Spinal cord (tissue), 10 donors: ENCODE measurements around the gene KRTAP6-3. TPM values are rescaled to one million over a fixed set of nuclear protein-coding genes. Genes with fewer than 3 reads are reported as not detected.

Source experiments
- DNase-seq, 6 donors: peaks; one replicate each; pipeline versions ENCODE4 v3.0.0 to v3.0.0-alpha.2; 2013 to 2015; ENCODE audit warnings: low spot score in 6 of 6, low read depth in 4 of 6
- H3K27ac ChIP-seq: one replicate; pipeline ENCODE4 v1.5.1; 2013; ENCODE audit warnings: low read depth, low read length, control low read depth
- H3K27me3 ChIP-seq: one replicate; pipeline ENCODE4 v1.6.1; 2013; ENCODE audit warnings: low read length; ENCODE audit not compliant: control insufficient read depth, insufficient read depth
- H3K36me3 ChIP-seq: one replicate; pipeline ENCODE4 v1.6.1; 2013; ENCODE audit warnings: low read length; ENCODE audit not compliant: control insufficient read depth, insufficient read depth
- H3K4me1 ChIP-seq: one replicate; pipeline ENCODE4 v1.6.1; 2013; ENCODE audit warnings: low read length; ENCODE audit not compliant: control insufficient read depth, insufficient read depth
- H3K4me3 ChIP-seq: one replicate; pipeline ENCODE4 v1.5.1; 2013; ENCODE audit warnings: low read depth, low read length, control low read depth
- H3K9me3 ChIP-seq: one replicate; pipeline ENCODE4 v1.6.1; 2013; ENCODE audit warnings: low read length; ENCODE audit not compliant: control insufficient read depth, insufficient read depth
- WGBS: methylation state at CpG from one replicate; pipeline ENCODE4 v1.1.5; 2013; ENCODE audit warnings: missing lambda C conversion rate; ENCODE audit not compliant: insufficient coverage; 5-methylcytosine and 5-hydroxymethylcytosine counted together
- polyA plus RNA-seq, 2 donors: library from polyadenylated mRNA; unstranded; fragments of 120-200 nt; gene quantifications; one replicate each; pipeline ENCODE4 v1.2.1, GENCODE V29; 2013; ENCODE audit not compliant: insufficient read length in 2 of 2
- total RNA-seq, 2 donors: library from RNA; depleted of rRNA in 1 of 2; stranded (reverse); fragments of 120-200 nt in 1 of 2; fragments of >200 nt in 1 of 2; gene quantifications; one replicate each; pipeline versions ENCODE4 v1.2.3 to v1.2.4, GENCODE V29; 2013 to 2014
- donor health status: healthy.

The KRTAP6-3 gene
- total and polyA plus RNA-seq, 4 donors, result not detected

DNA sequence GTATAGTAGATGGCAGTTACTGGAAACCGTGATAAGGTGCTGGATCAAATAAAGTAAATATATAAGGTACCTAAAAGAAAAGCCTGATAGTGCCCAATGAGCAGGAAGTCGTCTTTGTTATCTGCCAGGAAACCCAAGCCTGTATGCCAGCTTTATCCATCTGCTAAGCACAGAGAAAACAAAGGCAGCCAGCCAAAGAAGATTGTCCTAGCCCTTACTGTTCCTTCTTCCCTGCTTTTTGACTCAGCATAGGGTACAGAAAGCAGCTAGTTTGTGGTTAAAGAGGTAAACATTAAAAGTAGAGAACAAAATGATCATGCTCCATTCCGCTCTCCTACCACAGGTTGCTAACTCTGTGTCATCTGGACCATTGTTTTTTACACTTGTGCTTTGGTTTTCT lies 12.1 kb upstream of the KRTAP6-3 start:
- no peak overlapping the region for H3K4me3 ChIP-seq
- no peaks in the 10 kb centered on the region for H3K27me3 ChIP-seq
- peak in 1 of 6 donors; percentile 73 for DNase-seq
- H3K4me1 ChIP-seq, result no peaks in the 10 kb centered on the region
- no peaks in the 10 kb centered on the region for H3K9me3 ChIP-seq
- H3K36me3 ChIP-seq, result no peaks in the 10 kb centered on the region
- 25% methylated on average over 1 of the region's 3 CpGs for WGBS
- no peak overlapping the region for H3K27ac ChIP-seq

DNA sequence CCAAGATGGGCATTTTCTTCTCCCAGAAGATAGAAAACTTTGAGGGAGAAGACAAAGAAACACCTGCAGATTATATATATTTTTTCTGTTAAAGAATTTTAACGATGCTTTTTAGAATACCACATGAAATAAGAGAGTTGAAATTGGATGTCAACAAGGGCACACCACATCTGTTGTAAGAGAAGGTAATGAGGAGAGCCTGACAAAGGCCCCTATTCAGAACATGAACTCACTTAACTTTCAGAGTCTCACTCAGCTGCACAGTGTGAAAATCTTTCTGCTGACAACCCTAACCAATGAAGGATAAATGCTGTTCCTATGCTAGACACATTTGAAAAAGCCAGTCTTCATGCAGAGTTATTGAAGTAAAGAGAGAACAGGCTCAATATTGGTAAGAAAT lies 9.4 kb upstream of the KRTAP6-3 start:
- WGBS, result no CpG with 5 or more reads among the region's 1 CpG
- Histone ChIP-seq H3K27me3 (no peaks in the 10 kb centered on the region), H3K36me3 (no peaks in the 10 kb centered on the region), H3K4me3 (no peak overlapping the region), H3K27ac (no peak overlapping the region), H3K9me3 (no peaks in the 10 kb centered on the region), H3K4me1 (no peaks in the 10 kb centered on the region)
- DNase-seq, result peak in 2 of 6 donors; percentile 23 to 27

DNA sequence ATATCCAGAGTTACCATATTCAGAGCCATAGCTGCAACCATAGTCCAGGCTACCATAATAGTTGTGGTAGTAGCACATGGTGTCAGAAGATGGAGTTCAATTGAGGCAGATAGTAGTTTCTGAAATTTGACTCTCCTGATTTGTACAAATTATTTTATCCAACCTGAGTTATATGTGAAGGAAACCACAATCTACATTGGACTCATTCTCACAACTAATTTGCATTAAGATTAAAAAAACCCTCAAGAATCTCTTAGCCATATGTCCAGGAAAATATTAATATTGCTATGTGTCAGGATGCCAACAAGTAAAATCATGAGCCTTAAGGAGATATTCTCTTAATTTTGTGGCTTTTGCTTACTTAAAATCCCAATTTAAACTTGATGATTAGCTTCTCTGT lies 1.9 kb upstream of the KRTAP6-3 start, which contains the start of gene KRTAP22-2:
Gene KRTAP22-2, minus strand, starts transcription at position 101 of the 400 bp plus-strand sequence.
- no peak within 1 kb of the TSS for H3K4me3 ChIP-seq
- H3K9me3 ChIP-seq, result no peaks in the 10 kb centered on the region
- H3K27ac ChIP-seq, result no peak within 1 kb of the TSS
- H3K4me1 ChIP-seq, result no peaks in the 10 kb centered on the region
- no peak for DNase-seq
- H3K27me3 ChIP-seq, result no peaks in the 10 kb centered on the region
- no peaks in the 10 kb centered on the region for H3K36me3 ChIP-seq

DNA sequence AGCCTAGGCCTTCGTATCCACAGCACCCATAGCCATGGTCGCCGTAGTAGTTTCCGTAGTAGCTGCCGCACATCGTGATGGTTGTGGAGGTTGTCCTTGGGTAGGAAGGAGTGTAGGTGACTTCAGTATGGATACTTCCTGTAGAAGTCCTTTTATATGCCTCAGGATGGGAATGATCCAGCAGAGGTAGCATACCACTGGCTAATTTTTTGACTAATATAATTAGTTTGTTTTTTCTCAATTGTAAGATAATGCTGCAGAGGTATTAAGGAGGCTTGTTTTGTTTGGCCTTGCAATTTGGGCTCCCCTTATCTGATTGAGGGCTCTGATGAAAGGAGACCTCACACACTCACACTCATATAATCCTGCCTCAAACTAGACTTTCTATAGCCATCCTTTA lies 6.6 kb downstream of the KRTAP6-3 start, which contains the start of gene KRTAP6-2:
Gene KRTAP6-2, minus strand, starts transcription at position 101 of the 400 bp plus-strand sequence. Its CDS starts 28 bp downstream, at position 73.
- Histone ChIP-seq H3K9me3 (no peaks in the 10 kb centered on the region), H3K4me3 (no peak within 1 kb of the TSS), H3K27ac (no peak within 1 kb of the TSS), H3K27me3 (no peaks in the 10 kb centered on the region), H3K4me1 (no peaks in the 10 kb centered on the region), H3K36me3 (no peaks in the 10 kb centered on the region)
- 100% methylated on average over 6 of the region's 6 CpGs for WGBS
- DNase-seq, result no peak

DNA sequence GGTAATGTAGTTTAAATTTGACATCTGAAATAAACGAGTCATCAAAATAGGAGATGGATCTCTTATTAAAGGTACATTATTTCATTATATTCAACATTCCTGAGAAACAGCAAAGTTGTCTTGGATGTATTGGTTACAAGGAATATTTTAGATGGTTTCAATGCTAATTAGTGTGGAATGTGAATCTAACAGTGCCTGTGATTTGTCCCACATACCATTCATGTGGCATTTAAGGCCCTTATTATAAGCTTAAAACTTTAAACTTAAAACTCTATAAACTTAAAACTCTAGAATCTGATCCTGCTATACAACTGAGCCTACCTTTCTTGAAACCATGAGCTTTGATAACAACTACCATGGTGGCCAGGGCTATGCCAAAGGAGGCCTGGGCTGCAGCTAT lies 8.5 kb downstream of the KRTAP6-3 start, which contains the start of gene KRTAP22-1:
Gene KRTAP22-1, plus strand, starts transcription at position 301 of the 400 bp plus-strand sequence.
- WGBS, result no CpG with 5 or more reads among the region's 1 CpG
- no peak for DNase-seq
- no peaks in the 10 kb centered on the region for H3K27me3 ChIP-seq

DNA sequence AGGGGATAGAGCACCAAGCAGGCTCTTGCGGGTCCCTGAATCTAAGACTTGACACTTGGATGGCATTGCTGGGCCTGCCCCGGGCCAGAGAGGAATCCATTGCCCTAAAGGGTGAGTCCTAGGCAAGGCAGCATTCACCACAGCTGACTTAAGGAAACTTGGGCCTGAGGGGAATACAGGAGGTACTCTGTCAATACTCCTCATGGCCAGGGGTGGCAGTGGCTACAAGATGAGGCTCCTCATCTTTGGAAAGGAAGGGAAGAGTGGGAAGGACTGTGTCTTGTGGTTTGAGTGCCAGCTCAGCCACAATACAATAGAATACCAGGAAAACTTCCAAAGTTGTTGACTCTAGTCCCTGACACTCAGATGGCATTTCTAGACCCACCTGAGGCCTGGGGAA lies 13.7 kb downstream of the KRTAP6-3 start:
- H3K9me3 ChIP-seq, result no peaks in the 10 kb centered on the region
- no peak for DNase-seq
- H3K4me1 ChIP-seq, result no peaks in the 10 kb centered on the region
- WGBS, result 100% methylated on average over 2 of the region's 2 CpGs
- H3K4me3 ChIP-seq, result no peak overlapping the region
- H3K27ac ChIP-seq, result no peak overlapping the region
- no peaks in the 10 kb centered on the region for H3K36me3 ChIP-seq
- no peaks in the 10 kb centered on the region for H3K27me3 ChIP-seq

More for the DNA sequence above, 8.5 kb downstream of the KRTAP6-3 start, which contains the start of gene KRTAP22-1:
- no peaks in the 10 kb centered on the region for H3K4me1 ChIP-seq
- no peak within 1 kb of the TSS for H3K4me3 ChIP-seq
- no peaks in the 10 kb centered on the region for H3K36me3 ChIP-seq
- no peak within 1 kb of the TSS for H3K27ac ChIP-seq
- H3K9me3 ChIP-seq, result no peaks in the 10 kb centered on the region

DNA sequence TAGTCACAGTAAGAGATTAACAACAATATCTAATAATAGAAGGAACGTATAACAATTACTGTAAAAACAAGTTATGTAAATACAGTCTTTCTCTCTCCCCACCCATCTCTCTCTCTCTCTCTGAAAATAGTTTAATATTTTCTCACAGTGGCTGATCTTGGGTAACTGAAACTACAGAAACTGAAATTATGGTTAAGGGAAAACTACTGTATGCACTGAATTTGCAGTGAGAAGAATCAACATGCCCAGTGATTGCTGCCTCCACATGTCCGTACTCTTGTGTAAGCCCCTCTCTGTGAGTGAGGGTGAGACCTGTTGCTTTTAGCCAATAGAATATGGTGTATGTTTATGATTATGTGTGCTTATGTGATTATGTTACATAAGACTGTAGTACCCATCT lies 19.9 kb downstream of the KRTAP6-3 start:
- no peaks in the 10 kb centered on the region for H3K36me3 ChIP-seq
- WGBS, result 71% methylated on average over 1 of the region's 2 CpGs
- H3K27ac ChIP-seq, result no peak overlapping the region
- no peaks in the 10 kb centered on the region for H3K27me3 ChIP-seq
- H3K4me3 ChIP-seq, result no peak overlapping the region
- DNase-seq, result no peak
- H3K9me3 ChIP-seq, result no peaks in the 10 kb centered on the region
- no peaks in the 10 kb centered on the region for H3K4me1 ChIP-seq

DNA sequence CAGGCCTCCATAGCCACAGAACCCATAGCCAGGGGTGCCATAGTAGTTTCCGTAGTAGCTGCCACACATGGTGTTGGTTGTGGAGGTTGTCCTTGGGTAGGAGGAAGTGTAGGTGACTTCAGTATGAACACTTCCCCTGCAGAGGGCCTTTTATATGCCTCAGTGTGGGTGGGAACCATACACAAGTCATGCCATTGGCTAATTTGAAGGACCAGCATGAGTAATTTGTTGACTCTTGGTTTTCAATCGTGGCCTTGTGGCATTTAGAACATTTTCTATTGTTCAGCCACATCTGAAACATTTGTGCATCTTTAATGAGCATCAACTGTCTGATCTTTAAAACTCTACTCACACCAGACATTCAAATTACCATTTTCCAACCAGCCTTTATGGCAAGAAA lies 21.6 kb downstream of the KRTAP6-3 start, which contains the start of gene KRTAP6-1:
Gene KRTAP6-1, minus strand, starts transcription at position 95 of the 400 bp plus-strand sequence. Its CDS starts 26 bp downstream, at position 69.
- no peaks in the 10 kb centered on the region for H3K36me3 ChIP-seq
- H3K27ac ChIP-seq, result no peak within 1 kb of the TSS
- H3K9me3 ChIP-seq, result no peaks in the 10 kb centered on the region
- 90% methylated on average over 2 of the region's 2 CpGs for WGBS
- DNase-seq, result no peak
- H3K4me1 ChIP-seq, result no peaks in the 10 kb centered on the region
- no peaks in the 10 kb centered on the region for H3K27me3 ChIP-seq
- no peak within 1 kb of the TSS for H3K4me3 ChIP-seq

DNA sequence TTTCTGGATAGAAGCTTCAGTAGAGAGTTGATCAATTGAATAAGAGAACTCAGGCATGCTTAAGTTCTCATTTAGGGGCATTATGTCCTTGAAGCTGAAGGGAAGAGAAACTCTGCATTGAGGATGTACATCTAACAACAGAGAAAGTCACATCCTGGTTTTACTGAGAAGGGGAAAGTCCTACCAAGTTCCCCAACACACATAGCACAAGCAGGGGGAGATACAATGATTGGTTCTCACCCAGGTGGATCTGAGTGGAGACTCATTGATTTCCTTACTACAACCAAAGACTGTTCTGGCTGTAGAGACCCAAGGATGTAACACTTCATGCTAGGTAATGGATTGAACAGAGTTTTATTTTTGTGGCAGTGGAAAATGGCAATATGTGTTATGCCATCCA lies 23.0 kb downstream of the KRTAP6-3 start:
- H3K9me3 ChIP-seq, result no peaks in the 10 kb centered on the region
- DNase-seq, result no peak

DNA sequence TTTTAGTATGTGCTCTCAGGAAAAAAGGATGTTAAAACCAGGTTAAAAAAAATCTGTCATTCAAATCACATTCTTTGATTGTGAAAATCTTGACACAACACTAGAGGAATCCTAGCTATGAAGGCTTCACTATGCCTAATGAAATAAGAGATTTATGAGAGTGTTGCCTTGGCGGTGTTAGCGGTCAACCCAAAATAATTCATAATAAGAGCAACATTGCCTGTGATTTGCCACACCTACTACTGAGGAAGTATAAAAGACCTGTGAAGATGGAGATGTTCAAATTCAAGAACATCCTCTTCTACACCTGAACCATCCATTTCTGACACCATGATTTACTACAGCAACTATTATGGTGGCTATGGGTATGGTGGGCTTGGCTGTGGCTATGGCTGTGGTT lies 23.9 kb downstream of the KRTAP6-3 start, which contains the start of gene KRTAP20-1:
Gene KRTAP20-1, plus strand, starts transcription at position 301 of the 400 bp plus-strand sequence. Its CDS starts 30 bp downstream, at position 331.
- no peaks in the 10 kb centered on the region for H3K27me3 ChIP-seq
- no peak within 1 kb of the TSS for H3K27ac ChIP-seq
- no peak within 1 kb of the TSS for H3K4me3 ChIP-seq
- no CpG with 5 or more reads among the region's 2 CpGs for WGBS
- DNase-seq, result no peak
- no peaks in the 10 kb centered on the region for H3K36me3 ChIP-seq
- no peaks in the 10 kb centered on the region for H3K4me1 ChIP-seq
- H3K9me3 ChIP-seq, result no peaks in the 10 kb centered on the region

More for the DNA sequence above, 23.0 kb downstream of the KRTAP6-3 start:
- Histone ChIP-seq H3K36me3 (no peaks in the 10 kb centered on the region), H3K27ac (no peak overlapping the region), H3K4me3 (no peak overlapping the region), H3K4me1 (no peaks in the 10 kb centered on the region), H3K27me3 (no peaks in the 10 kb centered on the region)
